PC-9 (cell line): ENCODE results near the gene PLEKHM2.

Experiments
- CTCF ChIP-seq: fragments of 200-600 bp; sonication (generic); conservative IDR thresholded peaks from 2 replicates; pipeline ENCODE4 v1.6.1; 2017; ENCODE audit warnings: mixed run types, antibody characterized with exemption, mild to moderate bottlenecking, moderate library complexity
- EZH2 ChIP-seq: fragments of 200-600 bp; sonication (generic); IDR thresholded peaks from 2 replicates; pipeline ENCODE4 v1.8.0; 2017; ENCODE audit warnings: antibody characterized with exemption, low read depth

DNA sequence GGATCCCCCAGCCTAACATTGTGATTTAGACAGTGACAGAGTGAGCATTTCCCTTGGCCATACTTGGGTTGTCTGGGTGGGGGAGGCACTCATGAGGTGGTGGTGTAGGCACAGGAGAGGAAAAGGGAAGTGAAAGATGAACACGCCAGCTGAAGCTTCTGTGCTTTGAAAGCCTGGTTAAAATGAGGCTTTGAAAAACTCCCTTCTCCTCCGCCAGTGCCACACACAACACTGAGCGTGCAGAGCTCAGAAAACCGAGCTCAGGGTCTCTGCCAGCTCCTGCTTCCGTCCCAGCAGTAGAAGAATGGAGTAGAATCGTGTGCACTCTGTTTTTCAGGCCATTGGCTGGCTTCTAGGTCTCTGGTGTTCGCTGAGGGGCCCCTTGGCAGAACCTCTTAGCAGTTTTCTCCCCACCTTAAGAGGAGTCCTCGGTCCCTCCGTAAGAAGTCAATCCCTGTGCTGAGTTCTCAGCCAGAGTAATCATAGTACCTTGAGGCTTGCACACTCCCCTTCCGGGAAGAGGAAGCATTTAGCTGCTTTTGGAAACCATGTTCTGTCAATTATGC is 12.9 kb downstream of the PLEKHM2 start:
- TF ChIP-seq CTCF (no peak), EZH2 (no peak)
